Measurements from ENCODE around the gene PALM.
A peak's percentile ranks its signal among the peaks of the same experiment; 100 is the strongest.

Gene PALM

DNA sequence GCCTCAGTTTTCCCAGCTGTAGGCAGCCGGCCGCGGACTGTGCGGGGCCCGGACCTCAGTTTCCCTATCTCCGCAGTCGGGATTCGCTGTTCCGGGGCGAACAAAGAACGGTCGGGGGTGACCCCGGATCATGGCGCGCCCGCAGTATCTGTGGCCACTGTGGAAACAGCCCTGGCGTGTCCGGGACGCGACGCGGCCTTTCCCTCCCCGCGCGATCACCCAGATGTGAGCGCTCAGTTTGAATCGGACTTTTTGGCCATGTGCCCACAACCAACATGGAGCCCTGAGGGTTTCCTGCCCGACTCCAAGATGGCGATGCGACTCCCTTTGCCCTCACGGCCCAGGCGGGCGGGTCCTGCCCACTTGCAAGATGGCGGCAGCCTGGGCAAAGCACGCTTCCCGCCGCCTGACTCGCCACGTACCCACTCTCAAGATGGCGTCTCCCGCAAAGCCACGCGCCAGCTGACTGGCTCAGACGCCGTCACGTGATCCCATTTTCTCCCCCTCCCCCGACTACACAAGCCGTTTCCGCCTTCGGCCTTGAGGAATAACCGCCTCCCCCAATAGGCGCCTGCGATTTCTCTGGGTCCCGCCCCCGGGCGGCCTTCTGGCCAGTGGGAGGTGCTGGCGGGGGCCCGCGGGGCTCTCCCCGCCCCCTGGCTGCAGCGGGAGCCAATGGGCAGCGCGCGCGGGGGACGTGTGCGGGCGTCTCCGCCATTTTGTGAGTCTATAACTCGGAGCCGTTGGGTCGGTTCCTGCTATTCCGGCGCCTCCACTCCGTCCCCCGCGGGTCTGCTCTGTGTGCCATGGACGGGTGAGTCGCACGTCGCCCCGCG lies 88.2 kb downstream of the PALM start, which contains the start of gene PTBP1:
Gene PTBP1, plus strand, starts transcription at position 761 of the 836 bp plus-strand sequence. Its CDS starts 46 bp downstream, at position 807.
- Histone ChIP-seq H3K4me3 (ENCODE audit: low read length) (peak within 1 kb of the TSS; percentile 88), H3K79me2 (ENCODE audit: low read length) (peaks cover 44% of the 10 kb centered on the region), H4K20me1 (ENCODE audit: insufficient read depth, low read length) (peaks cover 40% of the 10 kb centered on the region), H2AFZ (ENCODE audit: low read length) (peak within 1 kb of the TSS; percentile 99), H3K9me3 (replicated peaks; ENCODE audit: insufficient read depth, low read length) (no peaks in the 10 kb centered on the region), H3K27me3 (replicated peaks; ENCODE audit: insufficient read depth, low read length) (0 out of 2 replicates have a peak, but pooled peaks cover 3% of the 10 kb centered on the region), H3K9me2 (replicated peaks; ENCODE audit: insufficient read depth, low read length) (no peaks in the 10 kb centered on the region), H3K4me2 (ENCODE audit: low read depth, low read length) (peak within 1 kb of the TSS; percentile 93), H3K27ac (ENCODE audit: low read length) (peak within 1 kb of the TSS; percentile 53; the same call in 1 of the 2 replicates), H3F3A (ENCODE audit: insufficient read depth, low read length) (no peaks in the 10 kb centered on the region), H3K9ac (ENCODE audit: low read length) (peak within 1 kb of the TSS; percentile 80), H3K36me3 (replicated peaks; ENCODE audit: insufficient read depth, low read length) (peaks cover 24% of the 10 kb centered on the region), H3K4me1 (ENCODE audit: low read length) (peaks cover 9% of the 10 kb centered on the region)
- peak; percentile 100 for DNase-seq
- TF ChIP-seq, protein P1, sequence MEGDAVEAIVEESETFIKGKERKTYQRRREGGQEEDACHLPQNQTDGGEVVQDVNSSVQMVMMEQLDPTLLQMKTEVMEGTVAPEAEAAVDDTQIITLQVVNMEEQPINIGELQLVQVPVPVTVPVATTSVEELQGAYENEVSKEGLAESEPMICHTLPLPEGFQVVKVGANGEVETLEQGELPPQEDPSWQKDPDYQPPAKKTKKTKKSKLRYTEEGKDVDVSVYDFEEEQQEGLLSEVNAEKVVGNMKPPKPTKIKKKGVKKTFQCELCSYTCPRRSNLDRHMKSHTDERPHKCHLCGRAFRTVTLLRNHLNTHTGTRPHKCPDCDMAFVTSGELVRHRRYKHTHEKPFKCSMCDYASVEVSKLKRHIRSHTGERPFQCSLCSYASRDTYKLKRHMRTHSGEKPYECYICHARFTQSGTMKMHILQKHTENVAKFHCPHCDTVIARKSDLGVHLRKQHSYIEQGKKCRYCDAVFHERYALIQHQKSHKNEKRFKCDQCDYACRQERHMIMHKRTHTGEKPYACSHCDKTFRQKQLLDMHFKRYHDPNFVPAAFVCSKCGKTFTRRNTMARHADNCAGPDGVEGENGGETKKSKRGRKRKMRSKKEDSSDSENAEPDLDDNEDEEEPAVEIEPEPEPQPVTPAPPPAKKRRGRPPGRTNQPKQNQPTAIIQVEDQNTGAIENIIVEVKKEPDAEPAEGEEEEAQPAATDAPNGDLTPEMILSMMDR (IDR thresholded peaks at IDR 0.05; ENCODE audit: low read length), result no peak
- TF ChIP-seq EZH2 (optimal IDR thresholded peaks at IDR 0.05; ENCODE audit: low read depth, low read length) (no peak), EZH2phosphoT487 (IDR thresholded peaks at IDR 0.05; ENCODE audit: low read length) (no peak)
